Neural progenitor cell (in vitro differentiated cells): ENCODE measurements around the gene ATP1A1. TPM values are rescaled to one million over a fixed set of nuclear protein-coding genes. Genes with fewer than 3 reads are reported as not detected.

Experiments
- DNase-seq: peaks from one replicate; pipeline ENCODE4 v3.0.0-alpha.2; 2016; ENCODE audit warnings: low spot score
- H2AFZ ChIP-seq: fragments of 200-600 bp; sonication (generic); replicated peaks from 2 replicates; pipeline ENCODE4 v1.6.1; 2016; ENCODE audit warnings: antibody characterized with exemption
- H3F3A ChIP-seq: fragments of 200-600 bp; sonication (generic); 2 replicates; pipeline ENCODE4 v1.6.1; 2016; ENCODE audit warnings: antibody characterized with exemption, low read depth
- H3K27ac ChIP-seq: fragments of 200-600 bp; sonication (generic); 2 replicates; pipeline ENCODE4 v1.5.1; 2016; ENCODE audit warnings: mild to moderate bottlenecking
- H3K27me3 ChIP-seq: fragments of 200-600 bp; sonication (generic); 2 replicates; pipeline ENCODE4 v1.6.1; 2016; ENCODE audit warnings: mild to moderate bottlenecking, moderate library complexity
- H3K36me3 ChIP-seq: fragments of 200-600 bp; sonication (generic); 2 replicates; pipeline ENCODE4 v1.5.1; 2016
- H3K4me1 ChIP-seq: fragments of 200-600 bp; sonication (generic); 2 replicates; pipeline ENCODE4 v1.6.1; 2016; ENCODE audit warnings: mixed run types
- H3K4me2 ChIP-seq: fragments of 200-600 bp; sonication (generic); 2 replicates; pipeline ENCODE4 v1.6.1; 2016
- H3K4me3 ChIP-seq: fragments of 200-600 bp; sonication (generic); 2 replicates; pipeline ENCODE4 v1.5.1; 2016
- H3K79me2 ChIP-seq: fragments of 200-600 bp; sonication (generic); 2 replicates; pipeline ENCODE4 v1.6.1; 2016; ENCODE audit warnings: low read depth
- H3K9ac ChIP-seq: fragments of 200-600 bp; sonication (generic); 2 replicates; pipeline ENCODE4 v1.6.1; 2016
- H3K9me3 ChIP-seq: fragments of 200-600 bp; sonication (generic); 2 replicates; pipeline ENCODE4 v1.5.1; 2016; ENCODE audit warnings: low read depth
- H4K20me1 ChIP-seq: fragments of 200-600 bp; sonication (generic); 2 replicates; pipeline ENCODE4 v1.6.1; 2016; ENCODE audit warnings: low read depth
- H3K27ac Mint-ChIP-seq: 3 replicates; pipeline ENCODE4 v1.8.0; 2021; ENCODE audit warnings: mixed read lengths
- H3K27me3 Mint-ChIP-seq: 2 replicates; pipeline ENCODE4 v1.8.0; 2022; ENCODE audit warnings: low read depth, mild to moderate bottlenecking, inconsistent platforms, moderate library complexity, mixed read lengths; ENCODE audit not compliant: insufficient read depth
- H3K36me3 Mint-ChIP-seq: 3 replicates; pipeline ENCODE4 v1.8.0; 2021; ENCODE audit warnings: mixed read lengths
- H3K4me1 Mint-ChIP-seq: 3 replicates; pipeline ENCODE4 v1.8.0; 2021; ENCODE audit warnings: mixed read lengths
- H3K4me3 Mint-ChIP-seq: 3 replicates; pipeline ENCODE4 v1.8.0; 2021; ENCODE audit warnings: mild to moderate bottlenecking, moderate library complexity, mixed read lengths
- H3K9me3 Mint-ChIP-seq: 3 replicates; pipeline ENCODE4 v1.8.0; 2020; ENCODE audit warnings: mixed read lengths
- CTCF ChIP-seq: fragments of 200-600 bp; sonication (generic); IDR thresholded peaks from 2 replicates; pipeline ENCODE4 v1.5.1; 2017; ENCODE audit warnings: antibody characterized with exemption, mild to moderate bottlenecking
- EZH2 ChIP-seq: fragments of 200-600 bp; sonication (generic); IDR thresholded peaks from 2 replicates; pipeline ENCODE4 v1.6.1; 2017; ENCODE audit warnings: antibody characterized with exemption, mild to moderate bottlenecking, moderate library complexity
- EZH2phosphoT487 ChIP-seq: fragments of 200-600 bp; sonication (generic); IDR thresholded peaks from 2 replicates; pipeline ENCODE4 v1.6.1; 2017; ENCODE audit warnings: antibody characterized with exemption
- total RNA-seq: library from RNA; depleted of rRNA; stranded (reverse); fragments of >200 nt; gene quantifications from 2 replicates; pipeline ENCODE4 v1.2.3, GENCODE V29; 2015; ENCODE audit warnings: low replicate concordance

The ATP1A1 gene
- total RNA-seq, 1 donor from 2014 or later: 61.5 TPM

GRCh38 chr1:116346943-116347673 lies 25.9 kb upstream of the ATP1A1 start:
- Histone ChIP-seq H4K20me1 (no peaks in the 10 kb centered on the region), H3K4me3 (no peak overlapping the region), H3K9me3 (no peaks in the 10 kb centered on the region), H3K36me3 (no peaks in the 10 kb centered on the region), H3K4me1 (peaks cover 17% of the 10 kb centered on the region), H3K27ac (no peak overlapping the region), H3K9ac (no peak overlapping the region), H3K27me3 (no peaks in the 10 kb centered on the region), H3K4me2 (no peak overlapping the region), H2AFZ (no peak overlapping the region), H3K79me2 (no peaks in the 10 kb centered on the region), H3F3A (no peaks in the 10 kb centered on the region)
- Mint-ChIP-seq H3K27me3 (peaks cover 2% of the 10 kb centered on the region), H3K4me3 (no peak overlapping the region), H3K9me3 (no peaks in the 10 kb centered on the region), H3K27ac (peak overlapping the region; percentile 20), H3K4me1 (peaks cover 21% of the 10 kb centered on the region), H3K36me3 (no peaks in the 10 kb centered on the region)
- no peak for TF ChIP-seq EZH2phosphoT487
- no peak for TF ChIP-seq CTCF
- no peak for TF ChIP-seq EZH2
- DNase-seq: no peak

GRCh38 chr1:116347696-116348095 lies 25.3 kb upstream of the ATP1A1 start:
- Histone ChIP-seq H3K9me3 (no peaks in the 10 kb centered on the region), H3F3A (no peaks in the 10 kb centered on the region), H3K4me1 (peaks cover 17% of the 10 kb centered on the region), H3K27me3 (no peaks in the 10 kb centered on the region), H3K79me2 (no peaks in the 10 kb centered on the region), H3K36me3 (no peaks in the 10 kb centered on the region), H3K4me2 (no peak overlapping the region), H3K27ac (no peak overlapping the region), H2AFZ (no peak overlapping the region), H4K20me1 (no peaks in the 10 kb centered on the region), H3K9ac (no peak overlapping the region), H3K4me3 (no peak overlapping the region)
- DNase-seq: no peak
- Mint-ChIP-seq H3K36me3 (no peaks in the 10 kb centered on the region), H3K4me1 (peaks cover 21% of the 10 kb centered on the region), H3K27me3 (peaks cover 2% of the 10 kb centered on the region), H3K9me3 (no peaks in the 10 kb centered on the region), H3K27ac (no peak overlapping the region), H3K4me3 (no peak overlapping the region)
- no peak for TF ChIP-seq EZH2
- no peak for TF ChIP-seq EZH2phosphoT487
- no peak for TF ChIP-seq CTCF

- Histone ChIP-seq H3K27me3 (no peaks in the 10 kb centered on the region), H3K79me2 (no peaks in the 10 kb centered on the region), H3K36me3 (no peaks in the 10 kb centered on the region), H2AFZ (no peak overlapping the region), H3K4me3 (no peak overlapping the region), H3K4me1 (peaks cover 17% of the 10 kb centered on the region), H3K9me3 (no peaks in the 10 kb centered on the region), H3K27ac (no peak overlapping the region), H4K20me1 (no peaks in the 10 kb centered on the region), H3K4me2 (no peak overlapping the region), H3F3A (no peaks in the 10 kb centered on the region), H3K9ac (no peak overlapping the region)
- H3K9me3 Mint-ChIP-seq: no peaks in the 10 kb centered on the region
- H3K36me3 Mint-ChIP-seq: no peaks in the 10 kb centered on the region
- DNase-seq: no peak
- H3K4me3 Mint-ChIP-seq: no peak overlapping the region
- peaks cover 19% of the 10 kb centered on the region for H3K4me1 Mint-ChIP-seq
- H3K27me3 Mint-ChIP-seq: peaks cover 2% of the 10 kb centered on the region
- no peak for TF ChIP-seq CTCF
- no peak for TF ChIP-seq EZH2phosphoT487
- TF ChIP-seq EZH2: no peak
- no peak overlapping the region for H3K27ac Mint-ChIP-seq
Observed at GRCh38 chr1:116350097-116350645, 22.9 kb upstream of the ATP1A1 start.
